GM18861 (cell line): ENCODE results near the gene CNDP2.

Source experiments
- ATAC-seq: cut with Tn5 transposase; IDR thresholded peaks from one replicate; pipeline ENCODE4 v1.9.1; 2021; ENCODE audit not compliant: unreplicated experiment

CNDP2 gene

DNA sequence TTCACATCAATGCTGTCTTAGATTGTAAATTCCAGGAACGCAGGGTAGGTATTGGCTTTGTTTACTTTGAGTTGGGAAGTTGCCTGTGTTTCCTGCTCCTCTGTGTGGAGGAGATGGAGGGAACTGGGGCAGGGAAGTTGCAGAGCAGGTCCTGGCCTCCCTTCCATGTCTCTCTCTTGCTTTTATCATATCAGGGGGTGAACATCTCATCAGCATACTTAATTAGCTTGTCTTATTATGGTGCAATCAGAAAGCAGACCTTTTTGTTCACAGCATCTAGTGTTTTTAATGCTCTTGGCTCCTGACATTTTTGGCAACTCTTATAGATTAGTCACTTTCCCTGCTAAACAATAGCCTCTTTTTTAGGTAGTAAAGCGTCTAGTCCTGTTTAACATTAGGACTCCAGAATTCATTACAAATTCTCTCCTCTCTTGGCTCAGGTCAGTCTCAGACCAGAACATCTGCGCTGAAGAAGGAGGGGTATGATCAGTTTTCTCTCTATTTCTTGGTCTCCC, 27.6 kb upstream of the CNDP2 start:
- ATAC-seq: no peak

DNA sequence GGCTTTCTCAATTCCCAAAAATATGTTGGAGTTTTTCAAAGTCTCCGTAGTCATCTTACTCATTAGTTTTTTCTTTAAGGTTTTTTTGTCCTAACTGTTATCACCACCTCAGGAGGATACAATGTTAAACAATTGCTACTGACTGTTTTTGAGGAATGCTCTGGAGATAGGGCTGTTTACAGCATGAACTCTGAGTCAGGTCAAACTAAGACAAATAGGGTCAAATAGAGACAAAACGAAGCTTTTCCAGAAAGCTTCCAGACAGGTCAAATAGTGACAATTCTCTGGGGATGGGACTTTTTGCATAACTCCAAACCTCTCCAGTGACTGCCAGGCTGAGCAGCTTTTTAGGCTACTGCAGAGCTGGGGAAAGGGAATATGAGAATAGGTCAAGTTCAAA, 23.9 kb upstream of the CNDP2 start:
- ATAC-seq: no peak

DNA sequence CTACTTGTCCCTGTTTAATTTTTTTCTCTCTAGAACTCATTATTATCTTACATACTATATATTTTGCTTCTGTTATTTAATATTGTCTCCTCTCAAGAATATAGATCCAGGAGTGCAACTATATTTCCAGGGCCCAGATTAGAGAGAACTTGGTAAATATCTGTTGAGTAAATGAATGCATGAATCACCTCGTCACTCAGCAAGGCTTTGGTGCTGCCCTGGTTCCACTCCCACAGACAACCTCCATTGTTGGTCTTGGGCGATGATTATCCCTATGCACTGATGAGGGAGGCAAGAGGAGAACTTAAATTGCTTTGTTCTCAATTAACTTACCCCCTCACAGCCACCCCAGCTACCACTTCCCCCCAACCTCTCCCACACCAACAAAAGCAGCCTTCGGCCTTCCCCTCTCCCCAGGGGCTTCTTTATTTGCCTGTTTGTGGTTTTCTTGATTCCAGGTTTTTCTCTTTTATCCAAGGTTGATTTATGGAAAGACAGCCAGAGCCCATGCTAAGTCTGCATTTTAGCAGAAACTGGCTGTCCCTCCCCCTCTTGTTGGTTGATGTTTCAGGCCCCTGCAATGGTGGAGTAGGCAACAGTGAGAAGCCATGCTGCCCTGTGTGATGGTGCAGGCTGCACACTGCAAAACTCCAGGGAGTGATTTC, 22.1 kb upstream of the CNDP2 start:
- no peak for ATAC-seq

DNA sequence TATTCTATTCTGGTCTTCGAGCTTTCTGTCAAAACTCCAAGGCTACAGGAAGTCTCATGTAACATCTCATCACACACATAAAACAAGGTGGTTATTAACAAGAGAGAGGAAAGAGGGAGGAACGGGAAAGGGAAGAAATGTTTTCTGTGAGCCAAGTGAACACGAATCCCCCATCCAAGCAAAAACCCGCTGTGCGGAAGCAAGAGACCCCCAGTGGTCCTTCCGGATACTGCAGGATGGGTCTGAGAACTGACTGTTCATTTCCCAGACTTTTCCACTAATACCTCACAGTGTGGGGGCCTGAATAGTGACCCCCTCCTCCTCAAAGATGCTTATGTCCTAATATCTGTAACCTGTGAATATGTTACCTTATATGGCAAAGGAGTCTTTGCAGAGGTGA, 20.0 kb upstream of the CNDP2 start:
- ATAC-seq: no peak

DNA sequence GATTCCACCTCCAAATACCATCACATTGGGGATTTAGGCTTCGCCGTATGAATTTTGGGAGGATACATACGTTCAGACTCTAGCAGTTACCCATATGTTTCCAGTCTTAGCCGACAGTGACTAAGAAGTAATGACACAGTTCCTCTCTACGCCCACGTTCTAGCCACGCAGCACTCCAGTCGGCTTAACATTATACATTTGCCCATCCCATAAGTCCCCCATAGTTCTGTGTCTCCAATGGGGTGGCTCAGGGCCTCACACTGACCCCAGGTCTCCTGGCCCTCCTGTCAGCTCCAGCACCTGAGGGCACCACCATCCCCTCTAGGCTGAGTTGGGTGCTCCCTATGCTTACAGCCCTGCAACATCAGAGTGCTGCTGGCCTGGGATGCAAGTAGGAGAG, 18.4 kb upstream of the CNDP2 start:
- no peak for ATAC-seq

DNA sequence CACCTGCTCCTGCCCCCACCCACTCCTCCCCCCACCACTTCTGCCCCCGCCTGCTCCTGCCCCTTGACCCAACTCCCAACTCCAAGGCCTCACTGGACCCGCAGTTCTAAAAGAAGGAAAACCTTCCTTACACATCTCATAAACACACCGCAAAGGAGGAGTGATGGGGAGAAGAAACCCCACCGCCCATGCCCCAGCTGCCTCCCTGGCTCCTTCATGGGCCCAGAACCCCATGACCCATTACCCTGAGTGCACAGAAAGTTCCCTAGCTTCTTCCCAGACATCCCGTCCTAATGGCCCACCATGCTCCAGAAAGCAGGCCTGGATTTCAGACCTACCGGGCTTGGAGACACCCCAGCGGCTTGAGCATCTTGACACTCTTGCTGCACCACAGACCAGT, 17.8 kb upstream of the CNDP2 start:
- ATAC-seq: no peak

DNA sequence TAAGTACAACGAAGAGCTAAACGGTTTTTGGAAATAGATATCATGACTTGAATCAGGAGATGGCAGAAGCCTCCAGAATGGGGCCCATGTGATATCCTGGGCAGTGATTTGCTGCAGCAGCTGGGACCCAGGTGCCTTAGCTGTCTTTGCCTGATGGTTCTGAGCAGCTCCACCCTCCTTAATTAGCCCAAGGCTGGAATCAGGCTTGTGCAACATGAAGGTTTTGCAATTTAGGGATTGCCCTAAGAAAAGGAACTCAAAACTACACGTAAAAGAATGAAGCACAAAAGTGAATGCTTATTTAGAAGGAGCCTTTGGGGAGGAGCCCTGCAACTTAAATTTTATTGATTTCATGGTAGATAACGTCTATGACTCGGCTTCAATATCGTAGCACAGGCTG, 17.3 kb upstream of the CNDP2 start:
- ATAC-seq: no peak

DNA sequence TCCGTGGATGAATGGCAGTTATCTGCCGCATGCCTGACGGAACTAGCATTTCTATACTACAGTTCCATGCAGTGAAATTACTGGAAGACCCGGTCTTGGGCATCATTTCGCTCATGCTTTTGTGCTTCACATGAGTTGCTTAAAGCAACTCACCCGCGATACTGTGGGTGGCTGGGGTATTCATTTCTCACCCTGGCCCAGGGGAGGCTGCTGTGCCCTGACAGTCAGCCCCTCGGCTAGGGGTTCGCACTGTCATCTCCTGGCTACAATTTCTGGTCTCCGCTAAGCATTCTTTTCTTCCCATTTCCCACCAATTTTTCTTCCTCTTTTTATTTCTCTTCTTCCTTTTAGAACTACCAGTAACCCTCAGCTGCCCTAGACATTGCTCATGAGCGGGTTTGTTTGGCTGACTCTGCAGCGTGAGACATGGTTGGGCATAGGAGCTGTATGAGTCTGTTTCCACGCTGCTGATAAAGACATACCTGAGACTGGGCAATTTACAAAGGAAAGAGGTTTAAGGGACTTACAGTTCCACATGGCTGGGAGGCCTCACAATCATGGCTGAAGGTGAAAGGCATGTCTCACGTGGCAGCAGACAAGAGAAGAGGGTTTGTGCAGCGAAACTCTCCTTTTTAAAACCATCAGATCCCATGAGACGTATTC, 16.5 kb upstream of the CNDP2 start:
- ATAC-seq: no peak

DNA sequence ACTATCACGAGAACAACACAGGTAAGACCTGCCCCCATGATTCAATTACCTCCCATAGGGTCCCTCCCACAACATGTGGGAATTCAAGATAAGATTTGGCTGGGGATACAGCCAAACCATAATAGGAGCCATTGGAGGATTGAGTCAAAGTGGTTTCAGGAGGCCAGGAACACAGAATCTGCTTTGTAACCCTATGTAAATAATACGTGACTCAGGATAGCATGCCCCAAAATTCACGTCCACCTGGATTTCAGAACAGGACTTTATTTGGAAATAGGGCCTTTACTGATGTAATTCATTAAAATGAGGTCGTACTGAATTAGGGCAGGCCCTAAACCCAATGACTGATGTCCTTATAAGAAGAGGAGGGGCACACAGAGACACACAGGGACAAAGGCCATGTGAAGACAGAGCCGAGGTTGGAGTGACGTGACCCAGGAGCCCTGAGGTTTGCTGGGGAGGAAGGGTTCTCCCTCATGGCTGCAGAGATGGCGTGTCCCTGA, 16.0 kb upstream of the CNDP2 start:
- no peak for ATAC-seq

DNA sequence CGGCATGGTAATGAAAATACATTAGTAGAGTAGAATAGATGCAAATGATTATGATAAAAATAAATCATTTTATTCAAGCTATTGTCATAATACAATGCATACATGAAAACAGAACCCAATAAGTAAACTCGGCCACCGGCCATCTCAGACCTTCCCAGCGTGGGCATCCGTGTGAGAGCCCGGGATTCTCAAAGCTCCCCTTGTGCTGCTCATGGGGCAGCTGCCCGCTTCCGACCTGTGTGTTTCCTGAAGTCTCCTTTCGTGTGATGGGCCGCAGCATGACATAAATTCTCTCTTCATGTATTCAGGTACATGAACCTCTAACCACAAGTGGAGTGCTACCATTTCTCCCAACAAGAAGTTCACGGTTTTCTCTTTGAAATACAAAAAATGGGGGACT, 13.5 kb upstream of the CNDP2 start:
- ATAC-seq: no peak

DNA sequence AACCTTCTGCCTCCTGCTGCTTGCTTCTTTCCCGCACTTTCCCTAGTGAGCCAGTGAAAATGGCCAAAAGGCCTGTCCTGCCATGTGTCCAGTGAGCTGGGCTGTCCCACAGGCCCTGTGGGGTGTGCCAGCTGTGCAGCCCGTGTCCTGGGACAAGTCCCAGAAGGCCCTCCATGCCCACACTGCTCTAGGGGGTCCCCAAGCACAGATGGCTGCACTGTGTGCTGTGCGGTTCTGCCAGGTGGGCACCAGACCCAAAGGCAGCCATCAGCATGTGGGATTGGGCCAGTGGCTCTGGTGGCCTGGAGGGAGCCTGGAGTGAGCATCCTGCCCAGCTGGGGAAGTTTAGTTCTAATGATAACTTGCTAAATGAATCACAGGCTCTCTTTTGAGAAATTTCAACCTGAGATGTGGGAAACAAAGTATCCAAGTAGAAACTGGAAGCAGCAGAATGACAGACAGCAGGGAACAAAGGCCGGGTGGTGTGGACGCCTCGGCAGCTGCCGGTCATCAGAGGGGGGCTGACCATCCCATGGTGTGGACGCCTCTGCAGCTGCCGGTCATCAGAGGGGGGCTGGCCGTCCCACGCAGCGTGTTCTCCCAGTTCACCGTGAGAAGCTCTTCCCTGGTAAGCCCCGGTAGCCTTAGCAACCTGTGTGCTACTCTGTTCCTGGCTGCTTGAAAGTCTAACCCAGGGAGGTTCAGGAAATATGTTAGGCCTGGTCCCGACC, 9.9 kb upstream of the CNDP2 start:
- no peak for ATAC-seq

DNA sequence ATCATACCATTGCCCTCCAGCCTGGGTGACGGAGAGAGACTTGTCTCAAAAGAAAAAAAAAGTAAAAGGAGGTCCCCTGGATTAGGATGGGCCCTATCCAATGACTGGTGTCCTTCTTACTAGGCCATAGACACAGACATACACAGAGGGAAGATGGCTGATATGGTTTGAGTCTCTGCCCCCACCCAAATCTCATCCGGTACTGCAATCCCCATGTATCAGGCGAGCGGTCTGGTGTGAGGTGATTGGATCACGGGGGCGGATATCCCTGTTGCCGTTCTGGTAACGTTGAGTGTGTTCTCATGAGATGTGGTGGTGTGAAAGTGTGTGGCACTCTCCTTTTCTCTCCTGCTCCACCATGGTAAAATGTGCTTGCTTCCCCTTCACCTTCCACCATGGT, 7.8 kb upstream of the CNDP2 start:
- no peak for ATAC-seq

DNA sequence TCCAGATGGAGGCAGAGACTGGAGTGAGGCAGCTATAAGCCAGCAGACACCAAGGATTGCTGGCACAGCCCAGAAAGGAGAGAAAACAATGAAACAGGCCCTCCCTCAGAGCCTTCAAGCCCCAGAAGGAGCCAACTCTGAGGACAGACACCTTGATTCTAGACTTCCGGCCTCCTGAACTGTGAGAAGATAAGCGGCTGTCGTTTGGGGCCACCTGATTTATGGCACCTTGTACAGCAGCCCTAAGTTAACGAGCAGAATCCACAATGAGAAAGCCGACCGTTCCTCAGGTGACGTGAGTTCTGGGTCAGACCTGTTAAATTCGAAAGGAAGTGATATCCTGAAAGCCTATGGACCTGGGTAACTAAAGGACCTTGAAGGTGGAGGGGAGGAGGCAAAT, 7.3 kb upstream of the CNDP2 start:
- no peak for ATAC-seq

DNA sequence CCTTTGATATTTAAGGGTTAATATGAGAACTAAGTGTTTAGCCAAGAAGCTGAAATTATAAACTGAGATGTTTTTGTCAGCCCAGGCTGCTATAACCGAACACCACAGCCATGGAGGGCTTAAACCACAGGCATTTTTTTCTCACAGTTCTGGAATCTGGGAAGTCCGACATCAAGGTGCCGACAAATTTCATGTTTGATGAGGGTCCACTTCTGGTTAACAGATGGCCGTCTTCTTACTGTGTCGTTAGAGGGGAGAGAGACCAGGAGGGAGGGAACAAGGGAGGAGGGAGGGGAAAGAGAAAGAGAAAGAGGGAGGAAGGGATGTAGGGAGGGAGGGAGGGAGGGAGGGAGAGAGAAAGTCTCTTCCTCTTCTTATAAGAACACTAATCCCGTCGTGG, 6.5 kb upstream of the CNDP2 start:
- no peak for ATAC-seq

DNA sequence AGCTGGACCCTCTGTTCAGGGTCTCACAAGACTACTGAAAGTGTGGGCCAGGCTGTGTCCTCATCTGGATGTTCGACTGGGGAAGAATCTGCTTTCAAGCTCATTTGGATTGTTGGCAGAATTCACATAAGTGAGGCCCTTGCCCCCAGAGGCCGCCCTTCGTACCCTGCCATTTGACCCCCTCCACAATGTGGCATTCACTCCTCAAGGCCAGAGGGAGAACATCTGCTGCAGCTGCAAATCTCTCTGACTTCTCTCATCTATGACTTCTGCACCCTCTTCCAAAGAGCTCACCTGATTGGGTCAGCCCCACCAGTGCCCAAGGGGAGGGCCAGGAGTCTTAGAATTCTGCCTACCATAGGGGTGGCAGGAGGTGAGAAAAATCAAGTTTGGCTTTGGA, 3.9 kb upstream of the CNDP2 start:
- ATAC-seq: no peak

DNA sequence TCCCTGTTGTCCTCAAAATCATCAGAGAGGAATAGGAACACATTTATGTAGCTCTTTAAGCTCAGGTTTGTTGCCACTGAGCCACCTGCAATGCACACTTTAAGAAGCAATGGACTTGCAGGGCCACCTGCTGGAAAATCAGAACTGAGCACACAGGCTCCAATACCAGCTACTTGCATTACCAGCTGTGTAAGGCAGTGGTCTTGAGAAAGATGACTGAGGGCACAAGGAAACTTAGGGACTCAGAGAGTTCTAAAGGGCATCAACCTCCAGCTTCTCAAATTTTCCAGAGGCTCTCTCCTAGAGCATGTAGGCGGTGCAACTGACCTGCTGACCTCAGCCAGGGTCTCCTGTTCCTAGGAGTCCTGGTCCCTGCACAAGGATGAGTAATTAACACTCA, 2.5 kb upstream of the CNDP2 start:
- ATAC-seq: peak; percentile 39

DNA sequence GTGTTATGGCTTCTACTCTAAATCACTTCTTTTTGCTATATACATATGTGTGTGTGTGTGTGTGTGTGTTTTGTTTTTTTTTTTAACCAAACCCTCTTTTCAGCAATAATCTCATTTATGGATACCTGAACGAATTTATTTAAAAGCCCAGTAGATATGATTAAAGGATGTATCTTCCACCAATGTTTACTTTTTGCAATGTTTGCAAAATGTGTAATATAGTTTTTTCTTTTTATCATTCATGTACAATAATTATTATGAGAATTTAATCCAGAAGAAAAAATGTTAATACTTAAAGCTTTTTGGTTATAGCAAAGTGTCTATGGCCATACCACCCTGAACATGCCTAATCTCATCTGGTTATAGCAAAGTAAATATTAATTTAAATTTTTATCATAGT, 1.6 kb upstream of the CNDP2 start:
- no peak for ATAC-seq

DNA sequence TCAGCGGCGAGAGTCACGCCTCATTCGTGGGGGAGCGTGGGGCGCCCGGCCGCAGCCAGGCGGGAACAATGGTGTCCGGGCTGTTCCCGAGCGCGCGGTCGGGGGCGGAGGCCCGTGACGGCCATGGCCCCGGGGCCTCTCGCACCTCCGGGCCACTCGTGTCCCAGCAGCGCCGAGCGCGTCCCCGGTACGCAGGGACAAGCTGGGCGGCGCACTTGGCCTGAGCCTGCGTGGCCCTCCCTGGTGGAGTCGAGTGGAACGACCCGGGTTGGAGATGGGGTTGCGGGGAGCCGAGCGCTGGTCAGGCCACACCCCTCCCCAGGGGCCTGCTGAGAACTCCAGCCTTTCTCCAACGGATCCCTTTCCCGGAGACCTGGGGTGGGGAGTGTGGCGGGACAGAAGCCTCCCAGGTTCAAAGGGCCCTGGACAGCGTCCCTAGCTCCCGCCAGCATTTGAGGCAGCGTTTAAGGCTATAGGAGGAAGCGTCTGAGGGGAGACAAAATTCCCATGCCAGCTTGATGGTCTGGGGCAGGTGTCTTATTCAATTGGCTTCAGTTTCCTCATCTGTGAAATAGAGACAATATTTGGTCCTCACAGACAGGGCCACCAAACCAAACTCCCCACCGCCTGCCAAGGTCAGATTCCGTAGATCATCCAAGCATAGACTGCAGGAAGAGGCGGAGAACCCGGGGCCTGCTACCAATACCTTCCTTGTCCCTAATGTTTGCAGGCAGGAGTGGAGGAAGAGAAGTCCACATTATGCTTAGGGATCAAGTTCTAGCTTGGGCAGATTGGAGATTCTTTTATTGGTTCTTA, 553 bp downstream of the CNDP2 start:
- peak; percentile 10 for ATAC-seq

DNA sequence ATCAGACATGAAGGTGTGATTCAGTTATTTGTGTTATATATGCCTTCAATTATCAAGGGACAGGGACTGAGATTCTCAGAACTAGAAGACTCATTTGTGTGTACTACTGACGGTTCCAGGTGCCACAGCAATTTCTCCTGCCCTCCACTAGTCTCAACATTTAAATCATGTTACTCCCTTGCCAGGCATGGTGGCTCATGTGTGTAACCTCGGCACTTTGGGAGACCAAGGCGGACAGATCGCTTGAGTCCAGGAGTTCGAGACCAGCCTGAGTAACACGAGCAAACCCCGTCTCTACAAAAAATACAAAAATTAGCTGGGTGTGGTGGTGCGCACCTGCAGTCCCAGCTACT, 1.1 kb downstream of the CNDP2 start:
- ATAC-seq: no peak

DNA sequence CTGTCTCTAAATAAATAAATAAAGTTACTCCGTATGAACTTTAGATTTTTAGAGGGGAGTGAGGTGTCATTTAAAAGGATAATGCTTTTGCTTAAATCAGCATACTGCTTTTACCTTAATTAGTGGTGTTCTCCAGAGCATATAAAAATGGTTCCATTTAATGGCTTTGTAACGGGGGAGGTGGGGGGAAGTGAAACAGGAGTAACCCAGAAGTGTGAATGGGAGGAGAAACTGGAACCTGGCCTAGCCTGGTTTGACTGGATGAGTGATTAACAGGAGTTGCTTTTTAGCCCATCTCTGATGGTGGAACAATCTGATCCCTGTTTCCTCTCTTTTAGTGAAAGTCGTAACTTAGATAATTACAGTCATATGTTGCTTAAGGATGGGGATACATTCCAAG, 1.6 kb downstream of the CNDP2 start:
- ATAC-seq: no peak
